Fibroblast of peridontal ligament (primary cell): ENCODE measurements around the gene GSTO1.

Source experiments
- DNase-seq: peaks from one replicate; pipeline ENCODE4 v3.0.0-alpha.2; 2010; ENCODE audit errors: extremely low read depth

GSTO1 gene

DNA sequence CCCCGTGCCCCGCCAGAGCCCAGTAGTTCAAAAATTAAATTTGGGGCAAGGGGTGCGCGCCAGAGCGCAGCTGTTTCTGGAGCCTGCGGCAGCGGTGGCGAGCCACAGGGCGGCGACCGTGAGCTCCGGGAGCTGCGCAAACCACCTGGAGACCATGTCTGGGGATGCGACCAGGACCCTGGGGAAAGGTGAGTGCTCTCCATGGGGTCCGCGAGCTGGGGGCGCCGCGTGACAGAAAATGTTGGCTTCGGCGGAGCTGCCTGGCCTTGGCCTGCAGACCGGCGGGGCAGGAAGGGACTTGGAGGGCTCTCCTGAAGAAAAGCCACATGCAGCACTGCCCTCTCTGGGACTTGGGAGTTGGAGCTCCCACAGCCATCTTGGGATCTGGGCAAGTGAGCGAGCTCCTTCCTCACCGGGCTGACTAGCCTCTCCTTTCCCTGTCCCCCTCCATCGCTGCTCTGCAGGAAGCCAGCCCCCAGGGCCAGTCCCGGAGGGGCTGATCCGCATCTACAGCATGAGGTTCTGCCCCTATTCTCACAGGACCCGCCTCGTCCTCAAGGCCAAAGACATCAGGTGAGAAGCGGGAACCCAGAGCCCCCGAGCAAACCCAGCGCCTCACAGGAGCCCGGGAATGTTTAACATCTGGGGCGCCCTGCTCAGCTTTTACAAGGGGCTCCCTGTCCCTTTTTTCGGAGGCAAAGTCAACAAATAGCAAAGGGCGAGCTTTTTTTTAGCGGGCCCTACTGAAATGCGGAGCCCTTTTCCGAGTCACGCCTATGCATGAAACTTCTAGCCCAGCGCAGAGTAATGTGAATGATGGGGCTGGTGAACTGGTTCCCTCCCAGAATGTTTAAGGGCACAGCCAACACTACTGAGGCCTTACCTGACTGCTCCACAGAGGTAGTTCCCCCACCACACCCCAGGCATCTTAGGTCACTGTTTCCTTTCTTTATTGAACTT is 20.4 kb downstream of the GSTO1 start:
- DNase-seq: peak; percentile 45

DNA sequence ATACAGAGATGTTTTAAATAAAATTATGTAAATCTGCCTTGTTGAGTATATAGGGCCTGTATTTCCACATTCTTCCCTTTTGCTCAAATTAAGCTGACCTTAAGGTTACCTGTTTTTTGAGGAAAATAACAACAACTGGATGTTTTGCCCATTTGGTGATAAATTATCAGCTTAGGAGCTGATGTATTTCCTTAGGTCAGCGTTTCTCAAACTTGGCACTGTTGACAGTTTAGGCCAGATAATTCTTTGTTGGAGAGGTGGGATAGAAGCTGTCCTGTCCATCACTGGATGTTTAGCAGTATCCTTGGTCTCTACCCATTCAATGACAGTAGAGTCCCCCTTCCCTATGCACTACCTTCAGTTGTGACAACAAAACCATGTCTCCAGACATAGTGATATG is 21.5 kb downstream of the GSTO1 start:
- DNase-seq: no peak

- DNase-seq: no peak
Measured at GRCh38 chr10:104277785-104278184, 23.1 kb downstream of the GSTO1 start.

DNA sequence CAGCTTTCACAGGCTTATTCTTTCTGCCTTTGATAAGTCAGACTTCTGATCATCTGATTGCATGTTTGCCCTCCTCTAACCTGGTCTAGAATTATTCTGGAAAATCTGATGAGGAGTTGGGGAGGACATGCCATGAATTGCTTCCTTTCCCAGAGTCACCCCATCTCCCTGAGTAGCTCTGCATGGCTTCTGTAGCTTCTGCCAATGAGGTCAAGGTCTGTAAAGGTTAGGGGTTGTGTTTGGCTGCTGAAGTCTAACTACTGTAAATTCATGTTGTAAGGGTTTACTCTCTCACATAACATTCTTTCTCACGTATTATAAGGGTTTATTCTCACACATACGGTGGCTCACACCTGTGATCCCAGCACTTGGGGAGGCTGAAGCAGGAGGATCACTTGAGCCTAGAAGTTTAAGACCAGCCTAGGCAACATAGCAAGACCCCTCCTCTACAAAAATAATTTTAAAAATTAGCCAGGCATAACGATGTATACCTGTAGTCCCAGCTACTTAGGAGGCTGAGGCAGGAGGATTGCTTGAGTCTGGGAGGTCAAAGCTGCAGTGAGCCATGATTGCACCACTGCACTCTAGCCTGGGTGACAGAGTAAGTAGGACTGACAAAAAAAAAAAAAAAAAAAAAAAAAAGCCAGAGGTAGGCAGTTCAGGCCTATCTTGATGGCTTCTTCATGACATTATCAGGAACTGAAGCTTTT is 25.0 kb downstream of the GSTO1 start:
- no peak for DNase-seq

DNA sequence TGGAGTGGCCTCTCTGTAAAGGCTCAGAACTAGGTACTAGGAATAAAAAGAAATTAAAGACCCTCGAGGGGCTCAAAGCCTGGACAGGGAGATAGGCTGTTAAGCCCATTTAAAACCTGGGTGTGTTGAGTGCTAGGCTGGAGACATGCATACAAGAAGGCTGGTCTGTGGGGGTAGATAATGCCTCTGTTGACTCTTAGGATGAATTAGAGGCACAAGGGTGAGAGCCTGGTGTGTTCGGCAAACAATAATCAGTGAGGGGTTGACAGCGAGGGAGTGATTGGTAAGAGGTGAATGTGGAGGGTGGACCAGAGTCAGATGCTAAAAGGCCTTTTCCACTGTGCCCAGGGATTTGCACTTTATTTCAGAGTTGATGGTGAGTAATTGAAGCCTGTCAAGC is 27.0 kb downstream of the GSTO1 start:
- no peak for DNase-seq

- no peak for DNase-seq
Measured at GRCh38 chr10:104284846-104285245, 30.2 kb downstream of the GSTO1 start.

DNA sequence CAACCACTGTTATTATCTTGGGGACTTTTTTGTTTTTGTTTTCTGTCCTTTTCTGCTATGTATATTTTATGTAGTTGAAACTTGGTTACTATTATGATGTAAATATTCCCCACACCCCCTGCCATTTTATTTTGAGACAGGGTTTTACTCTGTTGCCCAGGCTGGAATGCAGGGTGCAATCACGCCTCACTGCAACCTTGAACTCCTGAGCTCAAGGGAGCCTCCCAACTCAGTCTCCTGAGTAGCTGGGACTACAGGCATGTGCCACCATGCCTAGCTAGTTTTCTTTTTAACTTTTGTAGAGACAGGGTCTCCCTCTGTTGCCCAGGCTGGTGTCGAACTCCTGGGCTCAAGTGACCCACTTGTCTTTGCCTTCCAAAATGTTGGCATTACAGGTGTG is 32.2 kb downstream of the GSTO1 start:
- no peak for DNase-seq

DNA sequence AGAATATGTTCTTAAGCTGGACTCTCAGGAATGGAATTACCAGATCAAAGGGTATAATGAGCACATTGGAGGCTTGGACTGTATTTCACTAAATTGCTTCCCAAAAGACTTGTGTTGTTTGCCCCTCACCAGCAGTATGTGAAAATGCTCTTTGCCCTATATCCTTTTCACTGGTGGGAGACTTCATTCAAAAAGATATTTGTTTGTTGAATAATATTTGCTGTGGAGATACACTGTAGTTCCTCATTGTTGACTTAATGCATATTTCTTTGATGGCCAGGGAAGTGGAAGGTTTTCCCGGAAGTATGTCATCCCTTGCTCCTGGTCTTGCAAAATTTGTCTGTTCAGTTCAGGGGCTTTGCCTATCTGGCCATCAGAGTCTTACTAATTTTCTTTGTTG is 33.7 kb downstream of the GSTO1 start:
- DNase-seq: no peak

GRCh38 chr10:104291439-104291951 is 36.8 kb downstream of the GSTO1 start:
- DNase-seq: peak; percentile 85

GRCh38 chr10:104293011-104293410 is 38.3 kb downstream of the GSTO1 start:
- DNase-seq: no peak

GRCh38 chr10:104293781-104294321 is 39.2 kb downstream of the GSTO1 start:
- no peak for DNase-seq

- DNase-seq: no peak
Measured at GRCh38 chr10:104296687-104297436, 42.2 kb downstream of the GSTO1 start.

GRCh38 chr10:104297697-104298660 is 43.3 kb downstream of the GSTO1 start:
- peak; percentile 47 for DNase-seq

DNA sequence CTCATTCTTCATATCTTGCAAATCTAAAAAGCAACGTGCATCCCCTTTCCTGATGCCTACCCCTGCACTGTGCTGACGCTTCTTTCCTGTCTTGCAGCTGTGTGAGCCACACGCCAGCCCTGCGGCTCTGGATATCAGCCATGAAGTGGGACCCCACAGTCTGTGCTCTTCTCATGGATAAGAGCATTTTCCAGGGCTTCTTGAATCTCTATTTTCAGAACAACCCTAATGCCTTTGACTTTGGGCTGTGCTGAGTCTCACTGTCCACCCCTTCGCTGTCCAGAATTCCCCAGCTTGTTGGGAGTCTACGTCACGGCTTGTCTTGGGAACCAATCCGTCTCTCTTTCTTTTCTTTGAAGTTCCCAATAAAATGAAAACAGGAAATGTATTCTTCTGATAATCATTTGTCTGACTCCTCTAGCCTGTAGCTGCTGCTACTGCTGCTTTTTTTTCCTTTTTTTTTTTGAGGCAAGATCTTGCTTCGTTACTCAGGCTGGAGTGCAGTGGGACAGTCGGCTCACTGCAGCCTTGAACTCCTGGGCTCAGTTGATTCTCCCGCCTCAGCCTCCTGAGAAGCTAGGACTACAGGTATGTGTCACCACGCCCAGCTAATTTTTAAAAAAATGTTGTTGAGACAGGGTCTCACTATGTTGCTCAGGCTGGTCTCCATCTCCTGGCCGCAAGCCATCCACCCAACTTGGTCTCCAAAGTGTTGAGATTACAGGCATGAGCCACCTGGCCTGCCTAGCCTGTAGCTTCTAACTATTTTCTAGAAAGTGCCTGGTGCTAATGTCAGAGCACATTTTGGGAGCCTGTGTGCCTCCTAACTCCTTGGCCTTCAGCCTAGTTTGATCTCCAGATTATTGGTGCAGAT is 44.6 kb downstream of the GSTO1 start:
- DNase-seq: no peak

- peak; percentile 96 for DNase-seq
Measured at GRCh38 chr10:104300002-104300735, 45.5 kb downstream of the GSTO1 start.

DNA sequence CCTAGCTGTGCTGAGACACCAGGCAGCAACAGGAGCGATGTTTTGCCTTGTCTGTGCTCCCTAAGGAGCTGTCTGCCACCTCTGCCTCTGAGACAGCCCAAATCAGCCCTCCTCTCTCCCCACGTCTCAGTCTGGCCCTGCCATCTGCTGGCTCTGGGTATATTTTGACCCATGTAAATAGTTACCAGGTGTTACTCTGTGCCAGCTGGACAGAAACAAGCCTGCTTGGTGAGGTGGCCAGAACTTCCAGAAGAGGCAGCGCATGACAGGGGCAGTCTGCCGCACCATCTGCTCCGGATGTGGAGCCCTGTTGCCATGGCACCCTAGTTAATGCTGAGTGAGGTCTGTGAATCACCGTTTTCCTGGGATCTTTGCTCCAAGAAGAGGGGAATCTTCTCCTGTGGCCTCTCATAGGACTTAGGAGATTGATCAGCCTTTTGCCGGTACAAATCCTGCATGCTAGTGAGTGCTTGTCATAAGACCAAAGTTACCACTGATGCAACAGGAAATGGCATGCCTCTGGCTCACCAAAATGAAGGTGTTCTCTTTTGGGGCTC is 46.1 kb downstream of the GSTO1 start:
- DNase-seq: peak; percentile 96

DNA sequence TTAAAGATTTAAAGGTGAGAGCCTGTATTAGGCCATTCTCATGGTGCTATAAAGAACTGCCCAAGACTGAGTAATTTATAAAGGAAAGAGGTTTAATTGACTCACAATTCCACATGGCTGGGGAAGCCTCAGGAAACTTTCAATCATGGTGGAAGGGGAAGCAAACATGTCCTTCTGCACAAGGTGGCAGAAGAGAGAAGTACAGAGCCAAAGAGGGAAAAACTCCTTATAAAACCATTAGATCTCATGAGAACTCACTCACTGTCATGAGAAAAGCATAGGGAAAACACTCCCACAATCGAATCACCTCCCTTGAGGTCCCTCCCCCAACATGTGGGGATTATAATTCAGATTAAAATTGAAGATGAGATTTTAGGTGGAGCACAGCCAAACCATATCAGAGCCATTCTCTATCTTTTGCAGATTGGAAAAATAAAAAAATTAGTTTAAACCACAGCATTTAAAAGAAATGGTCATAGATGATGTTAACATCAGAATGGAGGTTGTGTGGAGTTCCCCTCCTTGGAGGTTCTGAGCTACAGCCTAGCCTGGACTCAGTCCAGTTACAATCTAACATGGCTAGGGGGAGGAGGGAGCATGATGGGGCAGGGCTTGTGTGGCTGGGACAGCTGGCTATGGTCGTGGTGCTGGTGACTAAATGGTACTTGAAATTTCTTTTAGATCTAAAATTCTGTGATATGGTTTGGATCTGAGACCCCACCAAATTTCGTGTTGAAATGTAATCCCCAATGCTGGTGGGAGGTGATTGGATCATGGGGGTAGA is 47.4 kb downstream of the GSTO1 start:
- DNase-seq: peak; percentile 30
